Measurements from ENCODE around the gene GLT6D1.
A peak's percentile ranks its signal among the peaks of the same experiment; 100 is the strongest.

GLT6D1 gene

DNA sequence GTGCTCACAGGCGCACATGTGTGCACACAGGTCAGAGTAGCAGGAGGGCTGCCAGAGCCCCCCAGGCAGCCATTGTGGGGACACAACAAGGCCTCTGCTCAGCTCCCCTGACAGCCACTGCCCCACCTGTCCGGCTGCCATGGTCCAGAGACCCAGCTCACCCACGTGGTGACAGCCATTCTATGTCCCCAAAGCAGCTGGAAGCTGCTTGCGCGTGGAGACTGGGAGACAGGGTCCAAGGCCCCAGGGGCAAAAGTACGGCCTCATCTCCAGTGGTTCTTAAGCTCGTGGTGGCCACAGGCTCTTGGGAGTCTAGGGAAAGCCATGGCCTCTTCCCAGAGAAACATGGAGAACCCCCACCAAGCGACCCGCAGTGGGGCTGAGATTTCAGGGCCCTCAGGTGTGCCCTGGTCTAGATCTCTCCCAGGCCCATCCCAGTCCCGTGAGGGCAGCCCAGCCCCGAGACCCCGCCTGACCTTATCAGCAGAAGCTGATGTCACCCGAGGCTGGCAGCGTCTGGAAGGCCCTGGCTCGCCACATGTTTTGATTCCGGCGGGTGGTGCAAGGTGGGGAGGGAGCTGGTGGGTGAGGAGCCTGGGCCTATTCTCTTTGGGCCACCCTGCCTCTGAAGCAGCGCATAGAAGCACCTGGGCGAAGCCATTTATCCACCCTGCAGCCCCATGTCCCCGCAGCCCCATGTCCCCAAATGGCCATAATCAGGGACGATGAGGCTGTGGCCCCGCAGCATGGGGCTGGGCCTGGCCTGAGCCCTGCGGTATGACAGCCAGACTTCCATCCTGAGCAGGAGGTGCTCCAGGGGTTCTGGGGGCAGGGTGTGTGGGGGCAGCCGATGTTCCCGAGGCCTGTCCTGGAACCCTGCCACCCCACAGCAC lies 31.7 kb downstream of the GLT6D1 start:
- DNase-seq = peak; percentile 15

DNA sequence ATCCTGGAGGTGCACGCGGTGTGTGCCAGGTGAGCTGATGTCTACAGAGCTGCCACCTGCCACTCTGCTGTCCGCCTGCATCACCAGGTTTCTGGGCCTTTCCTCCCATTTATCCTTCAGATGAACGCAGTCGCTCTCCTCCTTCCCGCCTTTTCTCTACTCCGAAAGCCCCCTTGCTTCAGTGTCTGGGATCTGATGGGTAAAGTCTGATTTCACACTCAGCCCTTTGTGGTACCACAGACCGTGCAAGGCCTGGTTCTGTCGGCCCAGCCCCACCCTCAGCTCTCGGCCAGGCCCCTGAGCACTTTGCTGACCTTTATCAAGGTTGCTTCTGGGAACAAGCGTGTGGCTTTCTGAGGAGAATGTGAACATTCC lies 32.5 kb downstream of the GLT6D1 start:
- peak; percentile 2 for DNase-seq

DNA sequence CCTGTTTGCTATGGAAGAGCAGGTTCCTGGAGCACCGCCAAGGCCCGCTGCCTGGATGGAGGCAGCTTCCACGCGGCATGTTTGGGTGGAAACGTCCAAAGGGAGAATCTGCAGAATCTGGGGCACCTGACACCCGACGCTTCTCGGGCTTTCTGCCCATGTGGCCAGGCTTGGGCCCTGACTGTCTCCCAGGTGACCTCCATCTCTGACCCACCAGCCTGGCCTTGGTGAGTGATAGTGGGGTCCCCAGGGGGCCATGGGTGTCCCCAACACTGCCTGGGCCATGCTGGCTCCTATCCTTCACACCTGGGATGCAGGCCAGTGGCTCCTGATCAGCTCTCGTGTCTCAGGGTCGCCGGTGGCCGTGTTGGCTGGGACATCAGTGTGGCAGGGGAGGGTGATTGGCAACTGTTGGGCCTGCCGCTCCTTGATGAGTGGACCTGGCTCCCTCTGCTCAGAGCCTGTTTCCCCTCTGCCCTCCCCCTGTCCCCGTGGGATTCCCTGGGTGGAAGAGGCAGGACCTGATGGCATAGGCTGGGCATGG lies 34.0 kb downstream of the GLT6D1 start:
- peak; percentile 15 for DNase-seq

DNA sequence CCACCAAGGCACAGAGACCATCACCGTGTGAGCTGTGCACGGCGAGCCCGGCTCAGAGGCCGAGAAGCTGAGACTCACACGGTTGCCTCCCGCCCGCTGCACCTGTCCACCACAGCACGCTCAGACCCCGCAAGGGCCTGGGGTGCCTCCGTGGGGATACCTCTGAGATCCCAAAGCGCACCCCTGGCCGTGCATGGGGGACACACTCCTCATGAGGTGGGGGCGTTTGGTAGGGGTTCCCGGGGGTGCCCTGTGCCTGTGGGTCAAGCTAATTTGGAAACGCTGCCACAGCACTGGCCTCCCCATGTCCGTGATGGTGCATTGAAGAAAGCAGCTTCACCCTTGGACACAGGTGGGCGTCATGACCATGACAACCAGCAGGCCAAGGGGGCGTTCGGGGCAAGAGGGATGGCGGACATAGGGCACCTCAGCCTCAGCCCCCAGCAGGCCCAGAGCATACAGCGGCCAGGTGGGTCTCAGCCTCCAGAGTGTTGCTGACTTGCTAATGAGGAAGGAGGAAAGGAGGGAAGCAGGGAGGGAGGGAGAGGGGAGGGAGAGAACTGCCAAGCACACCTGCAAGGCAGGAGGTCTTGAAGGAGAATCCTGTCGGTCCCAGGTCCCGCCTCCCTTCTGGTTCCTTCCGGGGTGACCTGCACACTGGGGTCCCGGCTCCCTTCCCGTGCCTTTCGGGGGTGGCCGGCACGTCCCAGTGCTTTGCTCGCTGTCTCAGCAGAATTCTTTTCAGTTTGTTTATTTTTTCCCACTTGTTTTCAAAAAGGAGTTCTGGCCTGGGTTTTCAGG lies 34.7 kb downstream of the GLT6D1 start:
- peak; percentile 22 for DNase-seq

DNA sequence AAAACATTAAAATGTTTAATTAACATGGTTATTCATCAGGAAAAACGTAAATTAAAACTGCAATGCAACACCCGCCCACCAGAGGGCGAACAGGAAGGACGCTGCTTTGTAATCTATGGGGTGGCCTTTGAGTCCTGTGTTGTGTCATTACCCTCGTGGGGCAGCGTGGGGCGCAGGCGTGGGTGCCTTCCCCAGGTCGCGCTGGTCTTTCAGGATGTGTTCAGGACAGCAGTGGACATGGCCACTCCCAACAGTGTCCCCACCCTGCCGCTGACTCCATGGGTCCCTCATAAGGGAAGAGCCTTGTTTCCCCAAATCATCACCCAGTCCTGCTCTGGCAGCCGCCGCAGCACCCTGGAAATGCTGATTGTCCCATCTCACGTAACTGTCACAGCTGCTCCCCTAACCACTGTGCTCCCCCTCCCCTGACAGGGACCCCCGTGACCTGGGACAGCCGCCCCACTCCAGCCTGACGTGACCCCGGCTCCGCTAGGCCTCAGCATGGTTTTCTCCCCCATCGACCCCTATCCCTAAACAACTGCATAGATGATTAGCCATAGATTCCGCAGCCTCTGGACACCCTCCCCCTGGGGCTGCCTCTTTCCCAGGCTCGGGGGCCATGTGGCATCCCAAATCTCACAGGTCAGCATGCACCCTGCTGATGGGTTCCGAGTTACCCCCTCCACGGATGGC lies 36.4 kb downstream of the GLT6D1 start:
- DNase-seq = peak; percentile 81

DNA sequence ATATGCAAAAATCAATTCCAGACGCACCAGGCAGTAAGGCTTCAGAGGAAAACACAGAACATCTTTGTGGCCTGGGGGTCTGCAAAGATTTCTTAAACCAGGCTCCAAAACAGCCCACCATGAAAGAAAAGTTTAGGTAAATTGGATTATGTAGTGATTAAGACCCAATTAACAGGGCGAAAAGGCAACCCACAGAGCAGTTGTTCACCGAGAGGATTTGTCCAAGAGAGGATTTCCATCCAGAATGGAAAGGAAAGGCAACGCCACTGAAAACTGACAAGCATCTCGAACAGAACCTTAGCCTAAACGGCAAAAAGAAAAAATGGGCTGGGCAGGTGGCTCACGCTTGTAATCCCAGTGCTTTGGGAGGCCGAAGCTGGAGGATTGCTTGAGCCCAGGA lies 37.4 kb downstream of the GLT6D1 start:
- peak; percentile 1 for DNase-seq

DNA sequence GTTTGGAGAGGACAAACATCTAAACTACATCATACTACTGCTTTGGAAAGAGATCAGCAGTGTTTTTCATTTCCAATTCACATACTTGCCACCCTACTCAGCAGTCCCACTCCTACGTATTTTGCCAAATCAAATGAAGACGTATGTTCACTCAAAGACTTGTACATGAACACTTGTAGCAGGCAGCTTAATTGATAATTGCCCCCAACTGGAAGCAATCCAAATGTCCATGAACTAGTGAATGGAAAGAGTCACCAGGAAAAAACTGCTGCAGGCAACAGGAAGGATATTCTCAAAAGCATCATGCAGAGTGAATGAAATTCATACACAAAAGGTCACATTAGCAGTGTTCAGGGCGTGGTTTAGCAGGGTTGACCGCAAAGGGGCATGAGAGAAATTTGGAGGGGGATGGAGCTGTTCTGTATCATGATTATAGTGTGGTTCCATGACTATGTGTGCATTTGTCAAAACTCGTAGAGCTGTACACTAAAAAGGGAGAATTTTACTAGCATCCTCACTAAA lies 39.0 kb downstream of the GLT6D1 start:
- DNase-seq = peak; percentile 3

DNA sequence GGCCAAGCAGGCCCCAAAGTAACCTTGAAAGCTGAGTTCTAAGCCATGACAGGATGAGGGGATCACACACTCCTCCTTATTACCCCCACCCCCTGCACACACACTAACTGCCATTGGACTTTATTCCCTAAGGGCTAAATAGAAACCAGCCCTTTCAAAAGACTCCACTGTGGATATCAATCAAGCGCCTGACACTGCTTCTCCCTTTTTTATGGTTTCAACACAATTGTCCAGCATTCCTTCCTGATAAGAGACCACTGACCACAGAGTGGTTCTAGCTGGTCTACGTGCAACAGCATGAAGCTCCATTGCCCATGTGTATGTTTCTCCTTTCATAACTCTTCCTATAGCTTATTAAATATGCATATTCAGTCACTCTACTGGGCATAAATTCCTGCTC lies 43.1 kb downstream of the GLT6D1 start:
- DNase-seq = no peak

DNA sequence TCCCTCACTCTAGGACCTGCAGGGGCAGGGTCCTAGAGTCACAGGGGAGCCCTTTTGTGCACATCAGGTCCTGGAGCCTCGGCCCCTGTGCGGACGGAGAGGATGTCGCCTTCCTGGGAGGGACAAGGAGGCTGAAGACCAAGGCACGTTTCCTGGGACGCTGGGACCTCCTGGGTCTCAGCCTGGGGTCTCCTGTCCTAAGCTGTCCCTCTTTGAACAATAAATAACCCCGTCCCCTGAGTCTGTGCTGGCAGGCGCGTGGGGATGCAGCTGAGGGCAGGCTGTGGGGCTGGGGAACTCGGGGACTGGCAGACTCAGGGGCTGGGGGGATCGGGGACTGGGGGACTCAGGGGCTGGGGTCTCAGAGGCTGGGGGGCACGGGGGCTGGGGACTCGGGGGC lies 46.7 kb downstream of the GLT6D1 start:
- DNase-seq = peak; percentile 2

DNA sequence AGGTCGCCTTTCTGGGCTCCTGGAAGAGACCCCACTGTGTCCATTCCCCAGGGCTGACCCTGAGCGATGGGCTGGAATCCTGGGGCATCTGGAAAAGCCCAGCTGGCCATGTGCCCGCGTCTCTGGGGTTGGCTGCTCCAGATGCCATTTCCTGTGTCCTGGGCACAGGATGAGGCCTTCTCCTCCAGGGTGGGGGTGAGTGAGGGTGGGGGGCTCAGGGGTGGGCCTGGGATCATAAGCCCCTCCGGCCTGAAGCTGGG lies 47.1 kb downstream of the GLT6D1 start:
- DNase-seq = no peak

DNA sequence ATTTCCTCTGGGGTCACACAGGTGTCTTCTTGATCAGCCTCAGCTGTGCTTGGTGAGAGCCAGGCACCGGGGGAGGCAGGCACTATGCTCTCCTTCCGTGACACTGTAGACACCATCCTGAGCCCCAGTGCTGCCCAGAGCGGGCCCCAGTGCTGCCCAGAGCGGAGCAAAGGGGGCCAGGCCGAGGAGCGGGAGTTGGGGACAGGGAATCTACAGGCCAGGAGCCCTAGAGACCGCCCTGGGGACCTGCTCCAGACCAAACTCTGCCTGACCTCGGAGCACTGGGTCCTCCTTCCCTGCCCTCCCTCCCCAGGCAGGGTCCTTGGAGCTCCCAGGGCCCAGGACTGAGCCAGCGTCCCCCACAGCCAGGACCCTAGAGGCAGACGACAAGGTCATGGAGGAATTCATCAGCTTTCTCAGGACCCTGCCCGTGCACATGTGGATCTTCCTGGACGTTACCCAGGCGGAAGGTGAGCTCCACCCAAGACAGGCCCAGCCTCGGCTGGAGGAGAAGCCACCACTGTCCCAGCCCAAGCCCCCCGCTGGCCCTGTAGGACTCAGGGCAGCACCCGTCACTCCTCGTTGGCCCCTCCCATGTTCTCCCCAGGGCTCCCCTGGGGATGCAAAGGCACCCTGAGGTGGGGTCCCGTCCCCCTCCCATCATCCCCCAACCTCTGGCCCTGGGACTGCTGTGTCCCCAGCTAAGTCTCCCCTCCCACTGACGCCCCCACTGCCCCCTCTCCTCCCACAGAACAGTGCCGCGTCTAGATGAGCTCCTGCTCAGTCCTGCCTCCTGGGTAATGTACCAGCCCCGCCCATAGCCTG lies 47.6 kb downstream of the GLT6D1 start:
- DNase-seq = peak; percentile 5

DNA sequence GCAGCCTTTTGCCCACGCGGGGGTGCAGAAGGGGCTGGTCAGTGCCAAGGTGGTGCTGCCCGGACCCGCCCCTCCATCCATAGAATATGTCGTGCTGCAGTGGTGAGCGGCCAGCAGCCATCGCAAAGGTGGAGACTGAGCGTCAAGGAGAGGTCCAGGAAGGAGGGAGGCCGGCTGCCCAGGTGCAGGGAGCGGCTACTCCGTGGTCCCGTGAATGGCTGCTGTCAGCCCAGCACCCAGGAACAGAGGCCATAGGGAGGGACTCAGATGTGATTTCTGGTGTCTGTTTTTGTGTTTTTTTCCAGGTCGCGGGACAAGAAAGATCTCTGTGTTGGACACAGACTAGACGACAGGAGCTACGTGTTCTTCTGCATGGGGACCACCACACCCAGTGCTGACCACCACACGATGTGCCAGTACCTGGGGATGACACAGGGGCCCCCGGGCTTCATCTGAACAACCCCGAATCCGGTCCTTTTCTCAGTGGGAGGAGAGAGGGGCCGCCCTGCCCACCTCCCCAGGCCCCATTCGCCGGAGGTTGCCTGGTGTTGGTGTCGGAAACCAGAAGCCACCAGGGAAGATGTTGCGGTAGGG lies 48.8 kb downstream of the GLT6D1 start:
- no peak for DNase-seq

DNA sequence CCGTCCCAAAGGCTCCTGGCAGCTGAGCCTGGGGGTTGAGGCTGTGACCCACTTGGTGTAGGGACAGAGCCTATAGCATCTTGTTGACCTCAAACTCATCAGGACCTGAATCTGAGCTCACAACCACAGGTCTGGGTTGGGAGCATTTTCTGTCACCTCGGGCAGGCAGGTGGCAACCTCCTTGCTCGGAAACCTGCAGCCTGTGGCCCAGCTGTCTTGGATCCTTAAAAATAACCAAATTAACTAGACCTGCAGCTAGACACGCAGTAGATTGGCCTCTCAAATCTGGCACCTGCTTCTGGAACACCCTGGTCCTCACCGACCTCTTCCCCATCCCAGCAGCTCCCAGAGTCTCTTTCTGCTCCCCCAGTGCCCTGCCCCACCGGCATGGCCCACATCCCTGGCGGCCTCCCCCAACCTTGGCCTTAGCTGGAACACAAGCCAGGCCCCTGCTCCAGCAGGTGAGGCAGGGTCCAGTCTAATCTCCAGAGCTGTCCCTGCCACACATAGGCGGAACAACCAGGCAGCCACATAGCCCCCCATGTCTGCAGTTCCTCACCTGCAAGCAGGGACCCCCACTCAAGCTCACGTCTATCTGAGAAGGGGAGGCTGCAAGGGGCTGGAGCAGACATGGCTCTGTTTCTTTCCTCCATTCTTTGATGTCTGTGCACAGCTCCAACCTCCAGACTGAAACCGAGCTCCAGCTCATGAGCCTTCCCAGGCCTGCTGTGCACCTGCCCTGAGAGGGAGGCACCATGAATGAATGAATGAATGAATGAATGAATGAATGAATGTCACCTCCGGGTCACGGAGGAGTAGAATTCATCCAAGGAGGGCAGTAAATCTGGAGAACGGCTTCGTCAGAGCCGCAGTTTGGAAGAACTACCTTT lies 49.5 kb downstream of the GLT6D1 start:
- no peak for DNase-seq

DNA sequence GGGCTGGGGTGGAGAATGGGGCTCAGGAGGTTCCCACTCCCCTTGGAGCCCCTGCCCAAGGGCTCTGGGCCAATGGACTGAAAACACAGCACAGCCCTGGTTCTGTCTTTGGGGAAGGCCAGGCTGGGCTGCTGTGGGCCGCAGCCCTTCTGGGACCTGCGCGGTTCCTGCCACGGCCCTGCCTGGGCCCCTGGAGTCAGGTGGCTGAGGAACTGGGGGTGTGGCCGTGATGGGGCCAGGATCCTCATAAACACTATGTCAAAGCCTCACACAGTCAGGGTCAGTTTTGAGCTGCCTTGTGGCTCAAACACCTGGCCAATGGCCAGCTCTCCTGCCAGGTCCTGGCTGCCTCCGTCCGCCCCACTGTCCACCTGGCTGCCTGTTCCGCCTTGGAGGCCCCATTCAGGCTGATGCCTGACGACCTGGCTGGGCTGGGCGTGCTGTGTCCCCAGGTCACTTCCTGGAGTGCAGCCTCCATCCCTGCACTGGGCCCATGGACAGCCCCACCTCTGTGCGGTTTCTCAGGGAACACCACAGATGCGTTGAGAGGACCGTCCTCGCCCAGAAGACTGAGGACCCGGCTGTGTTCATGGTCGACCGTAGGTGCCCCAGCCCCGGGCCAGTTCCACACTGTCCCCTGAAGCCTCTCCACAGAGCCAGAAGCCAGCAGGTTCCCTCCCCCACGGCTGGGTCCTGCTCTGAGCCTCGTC lies 50.3 kb downstream of the GLT6D1 start:
- no peak for DNase-seq

DNA sequence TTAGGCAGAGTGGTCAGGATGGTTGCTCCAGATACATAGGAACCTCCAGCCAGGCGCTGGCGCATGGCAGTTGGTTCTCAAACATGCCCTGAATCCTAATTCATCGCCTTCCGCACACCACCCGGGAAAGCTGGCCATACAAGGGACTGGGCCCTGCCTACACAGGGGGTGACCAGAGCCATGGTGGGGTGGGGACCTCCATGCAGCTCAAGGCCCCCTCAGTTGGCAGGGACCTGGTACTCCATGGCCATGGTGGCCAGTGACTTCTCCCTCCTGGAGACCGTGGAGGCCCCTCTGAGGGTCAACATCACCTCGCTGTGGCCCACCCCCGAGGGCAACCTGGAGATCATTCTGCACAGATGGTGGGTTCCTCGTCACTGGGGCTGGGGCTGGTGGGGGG lies 51.0 kb downstream of the GLT6D1 start:
- no peak for DNase-seq

DNA sequence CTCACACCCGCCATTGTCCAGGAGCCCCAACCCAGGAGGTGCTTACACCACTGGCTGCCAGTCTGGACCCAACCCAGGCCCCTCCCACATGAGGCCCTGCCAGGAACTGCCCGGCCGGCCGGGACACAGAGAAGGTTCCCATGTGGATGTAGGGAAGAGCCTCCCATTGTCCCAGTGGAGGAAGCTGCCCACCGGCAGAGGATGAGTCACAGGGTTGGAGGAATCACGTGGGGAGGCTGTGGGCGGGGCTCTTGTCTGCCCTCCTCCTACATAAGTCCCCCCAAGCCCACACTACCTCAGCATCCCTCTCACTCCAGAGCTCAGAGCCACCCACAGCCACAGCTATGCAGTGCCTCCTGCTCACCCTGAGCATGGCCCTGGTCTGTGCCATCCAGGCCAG lies 51.7 kb downstream of the GLT6D1 start:
- no peak for DNase-seq

DNA sequence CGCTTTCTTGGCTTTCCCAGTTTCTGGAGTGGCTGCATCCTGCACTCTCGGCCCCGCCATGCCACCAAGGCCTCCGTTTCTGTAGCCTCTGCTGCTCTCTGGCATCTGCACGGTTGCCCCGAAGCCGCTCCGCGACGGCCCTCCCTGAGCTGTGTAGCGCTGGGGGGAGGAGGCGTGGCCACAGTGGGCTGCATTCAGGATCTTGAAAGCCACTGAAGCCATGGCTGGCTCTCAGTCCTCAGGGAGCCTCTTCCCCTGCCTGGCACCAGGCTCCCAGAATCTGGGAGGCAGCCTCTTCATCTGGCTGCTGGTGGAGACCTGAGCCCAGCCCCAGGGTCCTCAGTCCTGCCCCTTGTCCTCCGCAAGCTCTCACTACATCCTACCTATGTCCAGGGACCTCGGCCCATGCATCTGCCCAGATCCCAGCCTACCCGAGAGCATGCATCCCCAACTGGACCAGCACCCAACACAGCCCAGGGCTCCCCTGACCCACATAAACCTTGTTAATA lies 52.7 kb downstream of the GLT6D1 start:
- DNase-seq = no peak

DNA sequence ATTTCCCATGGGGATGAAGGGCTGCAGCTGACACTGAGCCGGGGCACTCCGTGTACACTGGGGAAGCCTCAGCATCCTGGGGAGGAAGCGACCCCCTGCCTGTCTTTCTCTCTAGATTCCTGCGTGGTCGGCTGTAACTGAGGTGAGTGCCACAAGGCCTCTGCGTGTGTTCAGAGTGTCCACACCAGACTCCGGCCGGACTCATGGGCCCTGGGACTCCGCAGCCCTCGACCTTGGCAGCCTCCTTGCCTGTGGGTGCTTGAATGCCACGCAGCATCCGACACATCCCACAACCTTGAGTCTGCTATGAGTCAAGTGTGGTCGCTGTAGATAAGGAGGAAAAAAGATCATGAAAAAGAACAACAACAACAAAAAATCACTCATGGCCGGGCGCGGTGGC lies 54.4 kb downstream of the GLT6D1 start:
- DNase-seq = no peak

DNA sequence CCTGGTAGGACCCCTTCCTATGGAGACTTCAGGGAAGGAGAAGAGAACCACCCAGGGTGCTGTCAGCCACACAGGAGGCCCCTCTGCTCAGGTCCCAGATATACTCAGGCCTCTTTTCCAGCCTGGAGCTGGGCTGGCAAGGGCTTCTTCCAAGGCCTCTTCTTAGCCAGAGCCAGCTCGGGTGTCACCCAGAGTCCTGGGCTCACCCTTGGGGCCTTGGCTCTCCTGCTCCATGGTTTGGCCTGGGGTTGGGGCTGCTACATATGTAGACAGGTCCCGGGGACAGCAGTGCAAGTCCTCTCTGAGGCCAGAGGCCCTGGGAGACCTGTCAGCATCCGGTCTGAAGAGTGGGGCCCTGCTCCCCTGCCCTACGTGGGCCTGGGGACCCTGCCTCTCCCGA lies 55.0 kb downstream of the GLT6D1 start:
- no peak for DNase-seq

DNA sequence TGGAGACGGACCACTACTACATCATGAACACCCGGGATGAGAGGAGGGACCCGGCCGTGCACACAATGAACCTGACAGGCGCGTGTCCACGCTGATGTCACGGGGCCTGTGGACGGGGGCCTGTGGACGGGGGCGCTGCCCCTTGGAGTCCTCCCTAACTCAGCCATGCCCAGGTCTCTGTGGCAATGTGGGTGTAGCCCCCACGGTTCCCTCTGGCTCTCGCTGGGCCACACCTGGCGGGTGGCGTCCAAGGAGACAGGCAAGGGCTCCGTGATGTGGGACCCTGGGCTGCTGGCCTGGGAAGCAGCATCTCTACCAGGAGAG lies 55.7 kb downstream of the GLT6D1 start:
- no peak for DNase-seq

Measured in stimulated activated CD8-positive, alpha-beta memory T cell treated with anti-CD3 and anti-CD28 coated beads, Interleukin-4, amount 100 ng/mL, for 48 hours (primary cell).